ENCODE results near the gene PSMD1. TPM values are rescaled to one million over a fixed set of nuclear protein-coding genes. Genes with fewer than 3 reads are reported as not detected.

PSMD1 gene
- total and polyA plus RNA-seq, 2 donors (not counting 3 experiments of a cell fraction or from before 2014, with no cell fraction given) = 163 to 209 TPM

DNA sequence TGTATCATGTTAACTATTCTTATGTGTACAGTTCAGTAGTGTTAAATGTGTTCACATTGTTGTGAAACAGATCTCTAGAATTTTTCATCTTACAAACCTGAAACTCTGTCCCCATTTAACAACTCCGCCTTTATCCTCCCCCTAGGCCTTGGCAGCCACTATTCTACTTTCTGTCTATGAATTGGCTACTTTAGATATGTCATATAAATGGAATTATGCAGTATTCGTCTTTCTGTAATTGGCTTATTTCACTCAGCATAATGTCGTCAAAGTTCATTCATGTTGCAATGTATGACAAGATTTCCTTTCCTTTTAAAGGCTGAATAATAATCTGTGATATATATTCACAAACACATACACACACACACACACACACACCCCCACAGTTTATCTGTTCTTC is 154.1 kb downstream of the PSMD1 start:
- Histone ChIP-seq H4K20me1 (replicated peaks; ENCODE audit: control insufficient read depth, extremely low read depth, insufficient read depth, low read length) (no peaks in the 10 kb centered on the region), H3K79me2 (ENCODE audit: control insufficient read depth, insufficient read depth, low read length) (no peaks in the 10 kb centered on the region), H3K4me1 (ENCODE audit: control insufficient read depth, extremely low read depth, insufficient read depth, low read length) (no peaks in the 10 kb centered on the region), H3K4me2 (ENCODE audit: insufficient read depth, low read length) (no peak overlapping the region), H3K36me3 (ENCODE audit: control insufficient read depth in 2 of 2, extremely low read depth in 1 of 2, insufficient read depth in 2 of 2, low read length in 2 of 2) (peaks cover 0 to 3% of the 10 kb centered on the region in 2 experiments), H3K4me3 (replicated peaks in 1 of 3; ENCODE audit: insufficient read depth in 1 of 3, low read depth in 1 of 3, low read length in 3 of 3) (no peak overlapping the region), H2AFZ (ENCODE audit: low read depth, low read length) (no peak overlapping the region), H3K9me1 (replicated peaks; ENCODE audit: control insufficient read depth, extremely low read depth, insufficient read depth, low read length) (no peaks in the 10 kb centered on the region), H3K27ac (ENCODE audit: insufficient read depth, low read depth, low read length) (no peak overlapping the region), H3K9me3 (replicated peaks; ENCODE audit: control insufficient read depth, insufficient read depth, low read length) (no peaks in the 10 kb centered on the region), H3K9ac (replicated peaks; ENCODE audit: extremely low read depth, insufficient read depth, low read length) (no peak overlapping the region), H3K27me3 (ENCODE audit: control insufficient read depth in 2 of 2, insufficient read depth in 2 of 2, low read length in 2 of 2) (no peaks in the 10 kb centered on the region)
- DNase-seq (ENCODE audit: low read depth, low spot score) (no peak), FAIRE-seq (no peak)
- CTCF ChIA-PET = interaction anchor here (1.1 to 1.3 kb wide), 2 partner anchors 107 to 241 kb away, joined by 6 to 7 read pairs; no protein-coding TSS in a partner anchor
- no TSS peak for BruUV-seq (replicated peaks)
- TF ChIP-seq, protein P1, sequence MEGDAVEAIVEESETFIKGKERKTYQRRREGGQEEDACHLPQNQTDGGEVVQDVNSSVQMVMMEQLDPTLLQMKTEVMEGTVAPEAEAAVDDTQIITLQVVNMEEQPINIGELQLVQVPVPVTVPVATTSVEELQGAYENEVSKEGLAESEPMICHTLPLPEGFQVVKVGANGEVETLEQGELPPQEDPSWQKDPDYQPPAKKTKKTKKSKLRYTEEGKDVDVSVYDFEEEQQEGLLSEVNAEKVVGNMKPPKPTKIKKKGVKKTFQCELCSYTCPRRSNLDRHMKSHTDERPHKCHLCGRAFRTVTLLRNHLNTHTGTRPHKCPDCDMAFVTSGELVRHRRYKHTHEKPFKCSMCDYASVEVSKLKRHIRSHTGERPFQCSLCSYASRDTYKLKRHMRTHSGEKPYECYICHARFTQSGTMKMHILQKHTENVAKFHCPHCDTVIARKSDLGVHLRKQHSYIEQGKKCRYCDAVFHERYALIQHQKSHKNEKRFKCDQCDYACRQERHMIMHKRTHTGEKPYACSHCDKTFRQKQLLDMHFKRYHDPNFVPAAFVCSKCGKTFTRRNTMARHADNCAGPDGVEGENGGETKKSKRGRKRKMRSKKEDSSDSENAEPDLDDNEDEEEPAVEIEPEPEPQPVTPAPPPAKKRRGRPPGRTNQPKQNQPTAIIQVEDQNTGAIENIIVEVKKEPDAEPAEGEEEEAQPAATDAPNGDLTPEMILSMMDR (IDR thresholded peaks at IDR 0.05; ENCODE audit: extremely low read depth in 1 of 2, insufficient read depth in 1 of 2, low read depth in 1 of 2, low read length in 2 of 2) = no peak
- no peak for TF ChIP-seq GATA2 (IDR thresholded peaks at IDR 0.05; ENCODE audit: insufficient read depth, insufficient read length, low read depth, low read length)
- TF ChIP-seq POLR2A (IDR thresholded peaks at IDR 0.05; ENCODE audit: low read depth, low read length) = no peak
- TF ChIP-seq POLR2AphosphoS5 (IDR thresholded peaks at IDR 0.05; ENCODE audit: insufficient read depth, low read depth, low read length) = no peak
- no peak for TF ChIP-seq MYC (IDR thresholded peaks at IDR 0.05; ENCODE audit: low read depth, low read length)
- intact Hi-C loops (cut with micrococcal nuclease) = no loop called here
- POLR2A ChIA-PET = no interaction called here
- dilution Hi-C loops (cut with MboI; ENCODE audit: extremely low pct_ligation_motif_present, low sequenced_read_pairs) = no loop called here

GRCh38 chr2:231211486-231211885 is 154.8 kb downstream of the PSMD1 start:
- no peak overlapping the region for H3K4me2 ChIP-seq (ENCODE audit: insufficient read depth, low read length)
- H3K9ac ChIP-seq (replicated peaks; ENCODE audit: extremely low read depth, insufficient read depth, low read length) = no peak overlapping the region
- no peak overlapping the region for H3K4me3 ChIP-seq (replicated peaks in 1 of 3; ENCODE audit: insufficient read depth in 1 of 3, low read depth in 1 of 3, low read length in 3 of 3)
- H3K4me1 ChIP-seq (ENCODE audit: control insufficient read depth, extremely low read depth, insufficient read depth, low read length) = no peaks in the 10 kb centered on the region
- dilution Hi-C loops (cut with MboI; ENCODE audit: extremely low pct_ligation_motif_present, low sequenced_read_pairs) (no loop called here), intact Hi-C loops (cut with micrococcal nuclease) (no loop called here)
- POLR2A ChIA-PET = no interaction called here
- CTCF ChIA-PET = no interaction called here
- DNase-seq (ENCODE audit: low read depth, low spot score) (no peak), FAIRE-seq (no peak)
- no peak overlapping the region for H2AFZ ChIP-seq (ENCODE audit: low read depth, low read length)
- H3K27ac ChIP-seq (ENCODE audit: insufficient read depth, low read depth, low read length) = no peak overlapping the region
- H3K36me3 ChIP-seq (ENCODE audit: control insufficient read depth in 2 of 2, extremely low read depth in 1 of 2, insufficient read depth in 2 of 2, low read length in 2 of 2) = peaks cover 0 to 3% of the 10 kb centered on the region in 2 experiments
- no peaks in the 10 kb centered on the region for H3K9me3 ChIP-seq (replicated peaks; ENCODE audit: control insufficient read depth, insufficient read depth, low read length)
- no peaks in the 10 kb centered on the region for H3K27me3 ChIP-seq (ENCODE audit: control insufficient read depth in 2 of 2, insufficient read depth in 2 of 2, low read length in 2 of 2)
- BruUV-seq (replicated peaks) = no TSS peak
- H3K9me1 ChIP-seq (replicated peaks; ENCODE audit: control insufficient read depth, extremely low read depth, insufficient read depth, low read length) = no peaks in the 10 kb centered on the region
- TF ChIP-seq FOS (IDR thresholded peaks at IDR 0.05; ENCODE audit: borderline replicate concordance, insufficient read depth, low read length) (no peak), POLR2AphosphoS5 (IDR thresholded peaks at IDR 0.05; ENCODE audit: insufficient read depth, low read depth, low read length) (no peak), EZH2 (IDR thresholded peaks at IDR 0.05; ENCODE audit: borderline replicate concordance, low read depth, low read length, severe bottlenecking) (no peak), GATA2 (IDR thresholded peaks at IDR 0.05; ENCODE audit: insufficient read depth, insufficient read length, low read depth, low read length) (no peak), POLR2A (IDR thresholded peaks at IDR 0.05; ENCODE audit: low read depth, low read length) (no peak), MYC (IDR thresholded peaks at IDR 0.05; ENCODE audit: low read depth, low read length) (no peak), JUN (IDR thresholded peaks at IDR 0.05; ENCODE audit: borderline replicate concordance, insufficient read depth, insufficient read length, low read depth) (no peak)
- TF ChIP-seq, protein P2, sequence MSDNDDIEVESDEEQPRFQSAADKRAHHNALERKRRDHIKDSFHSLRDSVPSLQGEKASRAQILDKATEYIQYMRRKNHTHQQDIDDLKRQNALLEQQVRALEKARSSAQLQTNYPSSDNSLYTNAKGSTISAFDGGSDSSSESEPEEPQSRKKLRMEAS (IDR thresholded peaks at IDR 0.05; ENCODE audit: insufficient read depth, insufficient read length) = no peak
- TF ChIP-seq, protein P1 (IDR thresholded peaks at IDR 0.05; ENCODE audit: extremely low read depth in 1 of 2, insufficient read depth in 1 of 2, low read depth in 1 of 2, low read length in 2 of 2) = no peak
- no peaks in the 10 kb centered on the region for H3K79me2 ChIP-seq (ENCODE audit: control insufficient read depth, insufficient read depth, low read length)
- no peaks in the 10 kb centered on the region for H4K20me1 ChIP-seq (replicated peaks; ENCODE audit: control insufficient read depth, extremely low read depth, insufficient read depth, low read length)
